OCI-LY7 (cell line): ENCODE measurements around the gene GHRHR.

ENCODE experiments used
- CTCF ChIP-seq: fragments of 200-600 bp; sonication (generic); conservative IDR thresholded peaks from 2 replicates; pipeline ENCODE4 v1.5.1; 2014; ENCODE audit warnings: mild to moderate bottlenecking, antibody characterized with exemption, low read length, moderate library complexity, mixed read lengths
- EZH2phosphoT487 ChIP-seq: fragments of 200-600 bp; sonication (generic); IDR thresholded peaks from 2 replicates; pipeline ENCODE4 v1.6.1; 2018; ENCODE audit warnings: low read depth, borderline replicate concordance, mild to moderate bottlenecking, mixed run types, antibody characterized with exemption, low read length, moderate library complexity, mixed read lengths

GRCh38 chr7:30920584-30921539 is 42.9 kb upstream of the GHRHR start:
- TF ChIP-seq CTCF (no peak), EZH2phosphoT487 (no peak)
